Endothelial cell of umbilical vein (primary cell): ENCODE results near the gene RALGAPB.

Experiments used
- CTCF ChIP-seq, 2 donors: IDR thresholded peaks; 1 replicate in 1 of 2; 2 replicates in 1 of 2; pipeline ENCODE4 v1.5.1; 2011; ENCODE audit warnings: low read length in 2 of 2, mild to moderate bottlenecking in 2 of 2, moderate library complexity in 2 of 2, control low read depth in 1 of 2, inconsistent platforms in 1 of 2, low read depth in 1 of 2; ENCODE audit not compliant: insufficient read depth in 1 of 2; ENCODE audit errors: extremely low read depth in 1 of 2
- MAX ChIP-seq: IDR thresholded peaks from 2 replicates; pipeline ENCODE4 v1.6.1; 2011; ENCODE audit not compliant: insufficient read depth, insufficient read length
- MYC ChIP-seq: IDR thresholded peaks from one replicate; pipeline ENCODE4 v1.6.1; 2011; ENCODE audit warnings: mild to moderate bottlenecking, low read depth, low read length
- POLR2A ChIP-seq: IDR thresholded peaks from 2 replicates; pipeline ENCODE4 v1.6.1; 2012; ENCODE audit warnings: low read depth, mild to moderate bottlenecking, control low read depth, low read length

- TF ChIP-seq MYC (no peak), POLR2A (no peak), CTCF (IDR thresholded peaks at IDR 0.05; ENCODE audit: extremely low read depth in 1 of 2, insufficient read depth in 1 of 2, low read depth in 1 of 2, low read length in 2 of 2) (no peak), MAX (no peak)
Observed at GRCh38 chr20:38441916-38442315, 30.7 kb upstream of the RALGAPB start.
